ENCODE data around the gene GARS1.

GARS1 gene

GRCh38 chr7:30664184-30664885 lies 69.7 kb downstream of the GARS1 start:
- in situ Hi-C loops (cut with MboI; ENCODE audit: low pct_unique_long_range_greater_than_20kb, low sequenced_read_pairs) = no loop called here
- no peak for DNase-seq

GRCh38 chr7:30665043-30665442 lies 70.4 kb downstream of the GARS1 start:
- no peak for DNase-seq
- in situ Hi-C loops (cut with MboI; ENCODE audit: low pct_unique_long_range_greater_than_20kb, low sequenced_read_pairs) = no loop called here

GRCh38 chr7:30665449-30665848 lies 70.8 kb downstream of the GARS1 start:
- DNase-seq = no peak
- in situ Hi-C loops (cut with MboI; ENCODE audit: low pct_unique_long_range_greater_than_20kb, low sequenced_read_pairs) = no loop called here

GRCh38 chr7:30667172-30667571 lies 72.5 kb downstream of the GARS1 start:
- DNase-seq = no peak
- in situ Hi-C loops (cut with MboI; ENCODE audit: low pct_unique_long_range_greater_than_20kb, low sequenced_read_pairs) = no loop called here

GRCh38 chr7:30668102-30668501 lies 73.4 kb downstream of the GARS1 start:
- no peak for DNase-seq
- in situ Hi-C loops (cut with MboI; ENCODE audit: low pct_unique_long_range_greater_than_20kb, low sequenced_read_pairs) = no loop called here

- DNase-seq = peak; percentile 69
- in situ Hi-C loops (cut with MboI; ENCODE audit: low pct_unique_long_range_greater_than_20kb, low sequenced_read_pairs) = no loop called here
These were observed 77.3 kb downstream of the GARS1 start for GRCh38 chr7:30671793-30672465.

- DNase-seq = no peak
- in situ Hi-C loops (cut with MboI; ENCODE audit: low pct_unique_long_range_greater_than_20kb, low sequenced_read_pairs) = no loop called here
These were observed 79.7 kb downstream of the GARS1 start for GRCh38 chr7:30674420-30674819.

- no peak for DNase-seq
- in situ Hi-C loops (cut with MboI; ENCODE audit: low pct_unique_long_range_greater_than_20kb, low sequenced_read_pairs) = no loop called here
These were observed 80.2 kb downstream of the GARS1 start for GRCh38 chr7:30674876-30675275.

- in situ Hi-C loops (cut with MboI; ENCODE audit: low pct_unique_long_range_greater_than_20kb, low sequenced_read_pairs) = no loop called here
- DNase-seq = peak; percentile 19
These were observed 84.1 kb downstream of the GARS1 start for GRCh38 chr7:30678805-30679204.

GRCh38 chr7:30679664-30680063 lies 85.0 kb downstream of the GARS1 start:
- in situ Hi-C loops (cut with MboI; ENCODE audit: low pct_unique_long_range_greater_than_20kb, low sequenced_read_pairs) = no loop called here
- no peak for DNase-seq

GRCh38 chr7:30681331-30681797 lies 86.7 kb downstream of the GARS1 start:
- in situ Hi-C loops (cut with MboI; ENCODE audit: low pct_unique_long_range_greater_than_20kb, low sequenced_read_pairs) = no loop called here
- no peak for DNase-seq

GRCh38 chr7:30681815-30682211 lies 87.1 kb downstream of the GARS1 start:
- DNase-seq = no peak
- in situ Hi-C loops (cut with MboI; ENCODE audit: low pct_unique_long_range_greater_than_20kb, low sequenced_read_pairs) = no loop called here

GRCh38 chr7:30682212-30683083 lies 87.8 kb downstream of the GARS1 start, which contains the start of gene CRHR2:
Gene CRHR2 (minus strand): TSS chr7:30682456. CDS start chr7:30682280, 176 bp downstream.
- DNase-seq = peak; percentile 39
- in situ Hi-C loops (cut with MboI; ENCODE audit: low pct_unique_long_range_greater_than_20kb, low sequenced_read_pairs) = no loop called here

GRCh38 chr7:30683306-30683705 lies 88.6 kb downstream of the GARS1 start:
- DNase-seq = no peak
- in situ Hi-C loops (cut with MboI; ENCODE audit: low pct_unique_long_range_greater_than_20kb, low sequenced_read_pairs) = no loop called here

Data from KBM-7 (cell line).